ENCODE data around the gene FOXO6. TPM values are rescaled to one million over a fixed set of nuclear protein-coding genes. Genes with fewer than 3 reads are reported as not detected.

Gene FOXO6
- total and polyA plus RNA-seq, 9 of the 15 experiments (the other 6 are each of a cell fraction or from before 2014, with no cell fraction given): 0.04 to 0.31 (median 0.12) TPM; not detected in 5

GRCh38 chr1:41430069-41430468 is 68.8 kb downstream of the FOXO6 start:
- H3K9me1 ChIP-seq (ENCODE audit: control insufficient read depth, insufficient read depth, low read length): peaks cover 2% of the 10 kb centered on the region
- H4K20me1 ChIP-seq (replicated peaks; ENCODE audit: control insufficient read depth, insufficient read depth, low read length): peaks cover 18% of the 10 kb centered on the region
- no peaks in the 10 kb centered on the region for H3K36me3 ChIP-seq (ENCODE audit: control insufficient read depth, insufficient read depth, low read length)
- intact Hi-C loops (cut with micrococcal nuclease): no loop called here
- CTCF ChIA-PET (ENCODE audit: low intra/inter-chr PET ratio): no interaction called here
- WGBS (ENCODE audit: insufficient coverage, low coverage, missing lambda C conversion rate): 0% methylated on average over 4 of the region's 4 CpGs
- H3K9me3 ChIP-seq (replicated peaks; ENCODE audit: control insufficient read depth, insufficient read depth, low read depth, low read length): no peaks in the 10 kb centered on the region
- H3K27me3 ChIP-seq (ENCODE audit: control insufficient read depth in 2 of 2, insufficient read depth in 2 of 2, low read length in 2 of 2): peaks cover 18 to 42% of the 10 kb centered on the region in 2 experiments
- H3K79me2 ChIP-seq (ENCODE audit: control insufficient read depth, insufficient read depth, low read length): no peaks in the 10 kb centered on the region
- no peak overlapping the region for H3K4me3 ChIP-seq
- POLR2A ChIA-PET: interaction anchor here (0.9 kb wide), 1 partner anchor 106 kb away, joined by 3 read pairs; no protein-coding TSS in a partner anchor
- H3K4me2 ChIP-seq (ENCODE audit: insufficient read depth, low read length): no peak overlapping the region
- no peak overlapping the region for H3K27ac ChIP-seq (ENCODE audit: extremely low read depth, low read depth, low read length)
- ATAC-seq (no peak), DNase-seq (ENCODE audit: extremely low read depth in 1 of 4, low spot score in 3 of 4) (no peak), FAIRE-seq (no peak)
- in situ Hi-C loops (cut with MboI): loop anchor here (5.0 kb wide), 2 partner anchors 113 to 163 kb away; no protein-coding TSS in a partner anchor
- H3K4me1 ChIP-seq (replicated peaks in 1 of 2; ENCODE audit: control insufficient read depth in 2 of 2, insufficient read depth in 2 of 2, low read length in 2 of 2): peaks cover 7 to 19% of the 10 kb centered on the region in 2 experiments; a peak in 3 of 5 replicates
- no TSS peak for BruUV-seq (replicated peaks)
- no peak overlapping the region for H2AFZ ChIP-seq (ENCODE audit: low read depth, low read length)
- no peak overlapping the region for H3K9ac ChIP-seq (ENCODE audit: insufficient read depth in 1 of 2, low read depth in 2 of 2, low read length in 2 of 2)
- TF ChIP-seq UBTF (IDR thresholded peaks at IDR 0.05; ENCODE audit: borderline replicate concordance in 1 of 2, low read depth in 2 of 2, low read length in 2 of 2) (no peak), FOSL1 (tag; conservative IDR thresholded peaks at IDR 0.05) (no peak), HCFC1 (IDR thresholded peaks at IDR 0.05; ENCODE audit: low read depth, low read length) (no peak), U2AF2 (optimal IDR thresholded peaks at IDR 0.05; ENCODE audit: low read depth, low read length) (no peak), ZNF318 (IDR thresholded peaks at IDR 0.05; ENCODE audit: borderline replicate concordance in 1 of 2, low read depth in 1 of 2) (no peak), SIN3B (IDR thresholded peaks at IDR 0.05; ENCODE audit: low read depth) (no peak), CGGBP1 (CRISPR knock-in tag; IDR thresholded peaks at IDR 0.05) (no peak), NCOA6 (IDR thresholded peaks at IDR 0.05) (no peak), PYGO2 (tag; IDR thresholded peaks at IDR 0.05) (no peak), CCNT2 (IDR thresholded peaks at IDR 0.05; ENCODE audit: borderline replicate concordance, extremely low read depth, insufficient read length, low read depth, low read length) (no peak), HMGN3 (IDR thresholded peaks at IDR 0.05; ENCODE audit: borderline replicate concordance, extremely low read depth, insufficient read length, low read depth, low read length) (no peak)

Data from K562 (cell line).